OCI-LY7 (cell line): Measurements from ENCODE around the gene INO80D.

Source experiments
- EZH2phosphoT487 ChIP-seq: fragments of 200-600 bp; sonication (generic); IDR thresholded peaks from 2 replicates; pipeline ENCODE4 v1.6.1; 2018; ENCODE audit warnings: low read depth, borderline replicate concordance, mild to moderate bottlenecking, mixed run types, antibody characterized with exemption, low read length, moderate library complexity, mixed read lengths
- TF ChIP-seq, protein P1 (sequence below): fragments of 200-600 bp; sonication (generic); conservative IDR thresholded peaks from 2 replicates; pipeline ENCODE4 v1.5.1; 2014; ENCODE audit warnings: mild to moderate bottlenecking, antibody characterized with exemption, low read length, moderate library complexity, mixed read lengths

DNA sequence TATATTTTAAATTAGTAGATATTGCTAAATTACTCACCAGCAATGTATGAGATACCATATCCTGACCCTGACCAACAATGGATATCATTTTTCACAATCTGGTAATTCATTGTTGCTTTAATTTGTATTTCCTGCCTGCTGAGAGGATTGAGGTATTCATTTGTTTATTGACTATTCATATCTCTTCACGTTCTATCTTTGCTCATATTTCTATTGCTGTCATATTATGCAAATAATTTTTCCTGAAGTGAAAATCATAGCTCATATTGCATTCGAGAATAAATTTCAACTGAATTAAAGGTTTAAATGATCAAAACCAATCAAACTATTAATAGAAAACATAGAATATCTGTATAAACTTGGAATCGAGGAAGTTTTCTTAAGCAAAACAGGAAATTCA, 31.0 kb downstream of the INO80D start:
- no peak for TF ChIP-seq EZH2phosphoT487
- TF ChIP-seq, protein P1, sequence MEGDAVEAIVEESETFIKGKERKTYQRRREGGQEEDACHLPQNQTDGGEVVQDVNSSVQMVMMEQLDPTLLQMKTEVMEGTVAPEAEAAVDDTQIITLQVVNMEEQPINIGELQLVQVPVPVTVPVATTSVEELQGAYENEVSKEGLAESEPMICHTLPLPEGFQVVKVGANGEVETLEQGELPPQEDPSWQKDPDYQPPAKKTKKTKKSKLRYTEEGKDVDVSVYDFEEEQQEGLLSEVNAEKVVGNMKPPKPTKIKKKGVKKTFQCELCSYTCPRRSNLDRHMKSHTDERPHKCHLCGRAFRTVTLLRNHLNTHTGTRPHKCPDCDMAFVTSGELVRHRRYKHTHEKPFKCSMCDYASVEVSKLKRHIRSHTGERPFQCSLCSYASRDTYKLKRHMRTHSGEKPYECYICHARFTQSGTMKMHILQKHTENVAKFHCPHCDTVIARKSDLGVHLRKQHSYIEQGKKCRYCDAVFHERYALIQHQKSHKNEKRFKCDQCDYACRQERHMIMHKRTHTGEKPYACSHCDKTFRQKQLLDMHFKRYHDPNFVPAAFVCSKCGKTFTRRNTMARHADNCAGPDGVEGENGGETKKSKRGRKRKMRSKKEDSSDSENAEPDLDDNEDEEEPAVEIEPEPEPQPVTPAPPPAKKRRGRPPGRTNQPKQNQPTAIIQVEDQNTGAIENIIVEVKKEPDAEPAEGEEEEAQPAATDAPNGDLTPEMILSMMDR: no peak
